ENCODE measurements around the gene ACACA. TPM values are rescaled to one million over a fixed set of nuclear protein-coding genes. Genes with fewer than 3 reads are reported as not detected.
"Not testable (repeated sequence)": the region's sequence is repeated elsewhere in the genome, so short reads cannot be mapped to it uniquely, and the experiment has no call there.

Gene ACACA
- 41.7 and 52.6 TPM in 2 replicates for total RNA-seq (2014; rRNA removed; shearing (Covaris generic))

DNA sequence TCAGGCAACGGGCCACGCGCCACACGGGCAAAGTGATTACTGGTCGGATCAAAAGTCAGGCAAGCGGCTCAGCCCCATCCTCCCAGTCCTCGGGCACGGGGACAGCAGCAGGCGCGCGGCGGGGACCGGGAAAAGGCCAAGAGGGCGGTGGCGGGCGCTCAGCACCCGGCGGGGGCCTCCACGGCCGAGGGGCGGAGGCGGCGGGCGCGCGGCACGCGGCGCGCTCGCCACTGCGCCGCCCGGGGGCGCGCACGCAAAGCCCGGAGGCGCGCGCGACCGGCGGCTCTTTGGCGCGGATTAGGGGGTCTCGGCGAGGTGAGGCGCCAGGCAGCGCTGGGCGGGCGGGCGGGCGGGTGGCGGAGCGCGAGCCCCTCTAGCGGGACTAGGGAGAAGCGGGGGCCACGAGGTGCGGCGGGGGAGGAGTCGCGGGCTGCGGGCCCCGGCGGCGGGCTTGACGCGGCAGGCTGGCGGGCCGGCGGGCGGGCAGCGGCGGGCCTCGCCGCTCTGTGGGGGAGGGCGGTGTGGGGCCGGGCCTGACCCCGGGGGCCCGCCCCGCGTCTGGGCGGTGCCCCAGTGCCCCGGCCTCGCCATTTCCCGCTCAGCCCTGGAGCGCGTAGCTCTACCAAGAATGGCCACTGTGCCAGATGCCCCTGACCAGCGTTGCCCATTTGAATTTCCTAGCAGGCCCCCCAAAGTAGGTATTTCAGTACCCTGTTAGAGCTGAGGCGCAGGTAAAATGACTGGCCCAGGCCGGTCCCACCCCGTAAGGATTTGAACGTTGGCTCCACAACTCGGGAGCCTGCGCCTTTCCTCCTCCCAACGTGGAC, at the start of gene ACACA, which contains the start of gene TADA2A:
Gene ACACA (minus strand): TSS at position 202 of the 827 bp plus-strand sequence. CDS start 537 bp downstream, outside the sequence.
Gene TADA2A (plus strand): TSS at position 252 of the 827 bp plus-strand sequence. CDS start 4,480 bp downstream, outside the sequence.
- peak; percentile 73 for DNase-seq (ENCODE audit: low spot score)

DNA sequence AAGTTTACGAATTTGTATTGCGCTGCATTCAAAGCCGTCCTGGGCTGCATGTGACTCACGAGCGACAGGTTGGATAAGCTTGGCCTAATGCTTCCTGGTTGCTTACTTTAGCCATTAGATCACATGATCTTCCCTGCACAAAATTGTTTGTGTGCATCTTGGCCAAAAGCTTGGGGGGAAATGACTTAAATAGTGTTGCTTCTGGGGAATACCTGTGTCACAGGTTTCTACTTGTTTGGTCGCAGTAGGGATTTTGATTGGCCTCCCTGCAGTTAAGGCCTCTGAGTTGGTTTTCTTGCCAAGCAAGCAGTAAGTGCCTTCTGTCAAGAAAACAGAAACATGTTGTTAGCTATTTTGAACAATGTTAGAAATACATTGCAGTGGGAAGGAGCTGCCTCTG, 43.5 kb upstream of the ACACA start:
- DNase-seq (ENCODE audit: low spot score) = no peak

DNA sequence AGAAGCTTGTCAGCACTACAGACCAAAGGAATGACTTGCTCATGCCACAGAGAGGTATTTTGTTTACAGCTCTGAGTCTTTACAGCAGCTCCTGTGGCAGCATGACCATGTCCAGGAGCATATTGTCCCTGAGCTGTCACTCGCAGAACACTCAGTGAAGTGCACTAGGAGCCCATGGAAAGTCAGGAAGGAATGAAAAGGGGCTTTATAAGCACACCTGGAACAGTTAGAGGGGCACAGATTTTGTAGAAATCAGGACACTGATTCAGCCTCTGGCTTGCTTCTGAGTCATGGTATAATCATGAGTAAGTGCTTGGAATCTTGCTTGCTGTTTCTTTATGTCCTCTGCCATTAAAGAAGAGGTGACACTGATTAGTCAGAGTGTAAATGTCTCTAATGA, 41.0 kb upstream of the ACACA start:
- peak; percentile 61 for DNase-seq (ENCODE audit: low spot score)

GRCh38 chr17:37446027-37446426, 39.4 kb upstream of the ACACA start:
- peak; percentile 31 for DNase-seq (ENCODE audit: low spot score)

GRCh38 chr17:37441369-37442014, 34.9 kb upstream of the ACACA start:
- DNase-seq (ENCODE audit: low spot score) = not testable (repeated sequence)

- no peak for DNase-seq (ENCODE audit: low spot score)
Observed at GRCh38 chr17:37440424-37440823, 33.8 kb upstream of the ACACA start.

- no peak for DNase-seq (ENCODE audit: low spot score)
Observed at GRCh38 chr17:37438141-37438540, 31.5 kb upstream of the ACACA start.

DNA sequence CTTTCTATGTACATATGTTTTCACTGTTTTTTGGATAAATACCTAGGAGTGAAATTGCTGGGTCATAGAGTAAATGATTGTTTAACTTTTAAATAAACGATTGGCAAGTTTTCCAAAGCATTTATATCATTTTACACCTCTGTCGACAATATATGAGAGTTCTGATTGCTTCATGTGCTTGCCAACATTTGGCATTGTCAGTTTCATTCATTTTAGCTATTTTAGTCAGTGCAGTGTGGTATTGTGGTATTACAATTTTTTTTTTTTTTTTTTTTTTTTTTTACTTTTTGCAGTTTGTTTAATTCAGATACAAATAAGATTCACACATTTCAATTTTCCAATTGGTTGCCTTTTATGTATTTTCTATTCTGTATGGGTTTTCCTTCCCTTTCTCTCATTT, 26.0 kb upstream of the ACACA start:
- no peak for DNase-seq (ENCODE audit: low spot score)

DNA sequence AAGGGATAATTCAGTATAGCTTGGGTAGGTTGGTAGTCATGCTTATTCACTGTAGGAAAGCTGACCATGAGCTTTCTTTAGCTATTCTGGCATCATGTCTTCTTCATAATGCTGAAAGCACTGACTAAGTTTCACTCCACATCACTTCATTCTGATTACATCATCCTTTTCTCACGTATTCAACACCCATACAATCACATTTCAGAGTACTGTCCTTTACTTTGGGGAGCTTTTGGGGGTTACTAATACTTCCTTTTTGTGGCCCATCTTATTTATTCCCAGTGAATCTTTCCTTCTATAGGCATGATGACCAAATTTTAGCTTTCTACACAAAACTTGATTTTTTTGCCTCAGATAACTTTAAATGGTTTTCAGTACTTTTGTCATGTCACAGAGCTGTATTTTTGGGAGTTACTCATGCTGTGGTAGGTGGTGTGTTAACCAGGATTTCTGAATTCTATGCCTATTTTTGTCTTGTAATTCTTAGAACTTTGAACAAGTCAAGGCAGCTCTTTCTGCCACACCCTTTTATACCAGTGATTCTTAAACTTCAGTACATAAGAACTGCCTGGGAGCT, 23.5 kb upstream of the ACACA start:
- peak; percentile 15 for DNase-seq (ENCODE audit: low spot score)

GRCh38 chr17:37429453-37429852, 22.8 kb upstream of the ACACA start:
- no peak for DNase-seq (ENCODE audit: low spot score)

GRCh38 chr17:37429039-37429438, 22.4 kb upstream of the ACACA start:
- DNase-seq (ENCODE audit: low spot score) = no peak

DNA sequence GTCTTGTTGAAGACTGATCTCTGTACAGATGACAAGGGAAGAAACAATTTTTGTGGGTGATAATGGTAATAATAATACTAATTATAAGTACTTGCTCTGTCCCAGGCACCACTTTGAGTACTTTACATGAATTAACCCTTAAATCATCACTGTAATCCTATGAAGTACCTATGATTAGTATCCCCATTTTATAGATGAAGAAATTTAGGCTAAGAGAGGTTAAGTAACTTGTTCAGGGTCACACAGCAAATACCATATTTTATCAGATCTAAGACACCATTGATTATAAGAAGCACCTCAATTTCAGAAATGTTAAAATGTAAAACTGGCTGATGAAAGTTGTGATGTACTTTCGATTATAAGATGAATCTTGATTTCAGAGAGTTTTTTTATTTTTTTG, 18.6 kb upstream of the ACACA start:
- no peak for DNase-seq (ENCODE audit: low spot score)

- no peak for DNase-seq (ENCODE audit: low spot score)
Observed at GRCh38 chr17:37422971-37423625, 16.5 kb upstream of the ACACA start.

GRCh38 chr17:37417852-37418251, 11.2 kb upstream of the ACACA start:
- DNase-seq (ENCODE audit: low spot score) = no peak

DNA sequence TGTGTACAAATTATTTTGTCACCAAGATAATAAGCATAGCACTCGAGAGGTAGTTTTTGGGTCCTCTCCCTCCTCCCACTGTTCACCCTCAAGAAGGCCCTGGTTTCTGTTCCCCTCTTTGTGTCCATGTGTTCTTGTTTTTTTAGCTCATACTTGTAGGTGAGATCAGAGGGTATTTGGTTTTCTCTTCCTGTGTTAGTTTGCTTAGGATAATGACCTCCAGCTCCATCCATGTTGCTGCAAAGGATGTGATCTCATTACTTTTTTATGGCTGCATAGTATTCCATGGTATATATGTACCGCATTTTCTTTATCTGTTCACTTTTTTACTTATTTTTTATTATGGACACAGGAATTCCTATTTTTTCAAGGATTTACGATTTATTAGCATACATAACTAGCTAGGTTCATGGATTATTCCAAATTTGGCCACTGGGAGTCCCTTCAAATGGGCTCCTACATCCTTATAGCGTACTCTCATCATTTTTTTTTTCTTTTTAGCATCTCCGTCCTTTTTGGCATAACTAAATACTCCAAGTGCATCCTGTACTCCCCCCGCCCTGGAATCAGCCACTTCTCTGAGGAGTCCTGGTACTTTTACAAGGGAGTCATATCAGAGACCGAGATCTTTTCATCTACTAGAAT, 7.4 kb upstream of the ACACA start:
- DNase-seq (ENCODE audit: low spot score) = no peak

DNA sequence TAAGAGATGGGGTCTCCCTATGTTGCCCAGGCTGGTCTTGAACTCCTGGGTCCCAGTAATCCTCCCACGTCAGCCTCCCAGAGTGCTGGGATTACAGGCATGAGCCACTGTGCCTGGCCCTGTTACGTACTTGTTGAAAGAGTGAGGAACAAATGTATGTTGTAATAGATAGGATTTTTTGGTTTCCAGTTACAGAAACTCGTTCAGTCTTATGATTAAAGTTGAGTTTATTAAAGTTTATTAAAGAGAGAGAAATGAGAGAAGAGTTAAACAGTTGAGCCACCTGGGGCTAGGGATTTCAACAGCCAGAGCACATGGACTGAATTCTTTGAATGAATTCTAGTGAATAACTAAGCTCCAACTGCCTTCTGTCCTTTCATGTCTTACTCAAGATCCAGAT, 3.7 kb upstream of the ACACA start:
- no peak for DNase-seq (ENCODE audit: low spot score)

DNA sequence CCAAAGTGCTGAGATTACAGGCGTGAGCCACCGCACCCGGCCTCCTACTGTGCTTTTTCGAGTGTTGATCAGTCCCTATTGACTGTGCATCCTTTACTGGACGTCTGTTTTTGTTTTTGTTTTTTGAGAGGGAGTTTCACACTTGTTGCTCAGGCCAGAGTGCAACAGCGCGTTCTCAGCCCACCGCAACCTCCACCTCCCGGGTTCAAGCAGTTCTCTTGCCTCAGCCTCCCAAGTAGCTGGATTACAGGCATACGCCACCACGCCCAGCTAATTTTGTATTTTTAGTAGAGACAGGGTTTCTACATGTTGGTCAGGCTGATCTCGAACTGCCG, 1.5 kb upstream of the ACACA start:
- not testable (repeated sequence) for DNase-seq (ENCODE audit: low spot score)

DNA sequence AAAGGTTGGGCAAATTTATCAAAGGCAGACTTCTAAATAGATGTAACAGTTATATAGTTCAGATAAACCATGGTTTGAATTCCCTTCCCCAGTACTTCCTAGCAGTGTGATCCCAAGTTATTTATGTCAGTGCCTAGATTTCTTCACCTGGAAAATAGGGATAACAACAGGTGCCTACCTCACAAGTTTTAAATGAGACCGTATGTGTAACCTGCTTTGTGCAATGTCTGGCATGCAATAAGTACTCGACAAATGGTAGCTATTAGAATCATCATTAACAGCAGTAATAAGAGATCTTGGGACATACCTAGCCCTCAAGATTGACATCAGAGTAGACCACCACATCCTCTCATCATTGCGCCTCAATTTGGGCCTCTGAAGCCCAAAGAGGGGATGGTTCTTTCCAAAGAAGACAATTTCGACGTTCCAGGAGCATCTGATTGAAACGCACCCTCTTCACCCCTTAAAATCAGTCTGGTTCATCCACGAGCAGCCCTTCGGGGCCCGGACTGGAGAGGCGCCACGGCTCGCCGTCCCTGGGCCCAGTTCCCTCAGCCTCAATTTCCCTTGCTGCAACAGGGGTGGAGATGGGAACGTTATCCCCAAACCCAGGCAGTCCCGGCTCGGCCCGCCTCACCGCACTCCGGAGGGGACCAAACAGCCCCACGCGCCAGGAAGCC, 541 bp downstream of the ACACA start:
- peak; percentile 8 for DNase-seq (ENCODE audit: low spot score)

DNA sequence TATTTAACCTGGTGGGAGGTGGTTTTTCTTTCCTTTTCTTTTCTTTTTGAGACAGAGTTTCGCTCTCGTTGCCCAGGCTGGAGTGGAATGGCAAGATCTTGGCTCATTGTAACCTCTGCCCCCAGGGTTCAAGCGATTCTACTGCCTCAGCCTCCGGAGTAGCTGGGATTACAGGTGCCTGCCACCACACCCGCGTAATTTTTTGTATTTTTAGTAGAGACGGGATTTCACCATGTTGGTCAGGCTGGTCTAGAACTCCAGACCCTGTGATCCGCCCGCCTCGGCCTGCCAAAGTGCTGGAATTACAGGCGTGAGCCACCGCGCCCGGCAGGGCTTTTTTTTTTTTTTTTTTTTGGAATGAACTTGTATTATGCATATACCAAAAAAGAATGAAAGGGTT, 1.1 kb downstream of the ACACA start:
- not testable (repeated sequence) for DNase-seq (ENCODE audit: low spot score)

DNA sequence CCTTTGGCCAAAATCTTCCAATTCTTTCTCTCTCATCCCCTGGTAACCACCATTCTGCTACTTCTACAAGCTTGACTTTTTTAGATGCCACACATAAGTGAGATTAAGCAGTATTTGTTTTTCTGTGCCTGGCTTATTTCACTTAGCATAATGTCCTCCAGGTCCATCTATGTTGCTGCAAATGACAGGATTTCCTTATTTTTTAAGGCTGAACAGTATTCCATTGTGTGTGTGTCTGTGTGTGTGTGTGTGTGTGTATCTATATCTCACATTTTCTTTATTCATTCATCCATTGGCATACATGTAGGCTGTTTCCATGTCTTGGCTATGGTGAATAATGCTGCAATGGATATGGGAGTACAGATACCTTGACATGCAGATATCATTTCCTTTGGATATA, 6.1 kb downstream of the ACACA start:
- DNase-seq (ENCODE audit: low spot score) = no peak

DNA sequence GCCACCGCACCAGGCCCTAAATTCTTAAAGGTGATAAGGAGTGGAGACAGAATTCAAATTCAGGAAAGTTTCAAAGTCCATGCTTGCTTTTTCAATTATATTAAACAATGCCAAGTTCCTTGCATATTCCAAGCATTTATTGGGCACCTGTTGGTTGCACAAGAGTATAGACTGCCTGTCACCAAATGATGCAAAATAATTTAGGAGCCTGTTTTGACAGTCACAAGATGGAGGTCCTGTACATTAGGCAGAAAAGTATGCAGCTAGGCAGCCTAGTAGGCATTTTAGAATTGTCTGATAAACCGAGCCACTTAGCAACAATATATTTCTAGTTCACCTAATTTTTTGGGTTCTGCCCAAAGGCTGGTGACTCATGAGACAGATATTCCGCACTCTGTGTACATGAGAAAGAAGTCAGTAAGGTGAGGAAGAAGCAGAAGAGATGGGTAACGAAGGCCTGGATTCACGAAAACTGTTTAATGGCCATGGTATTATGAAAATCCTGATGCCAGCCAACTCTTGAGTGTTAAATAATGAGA, 7.3 kb downstream of the ACACA start:
- DNase-seq (ENCODE audit: low spot score) = peak; percentile 80

All from A172 (cell line).